Measurements from ENCODE around the gene NES.

Gene NES

GRCh38 chr1:156677616-156678596 is 699 bp upstream of the NES start:
- no peak for DNase-seq (ENCODE audit: low read depth)
- TF ChIP-seq, protein P1, sequence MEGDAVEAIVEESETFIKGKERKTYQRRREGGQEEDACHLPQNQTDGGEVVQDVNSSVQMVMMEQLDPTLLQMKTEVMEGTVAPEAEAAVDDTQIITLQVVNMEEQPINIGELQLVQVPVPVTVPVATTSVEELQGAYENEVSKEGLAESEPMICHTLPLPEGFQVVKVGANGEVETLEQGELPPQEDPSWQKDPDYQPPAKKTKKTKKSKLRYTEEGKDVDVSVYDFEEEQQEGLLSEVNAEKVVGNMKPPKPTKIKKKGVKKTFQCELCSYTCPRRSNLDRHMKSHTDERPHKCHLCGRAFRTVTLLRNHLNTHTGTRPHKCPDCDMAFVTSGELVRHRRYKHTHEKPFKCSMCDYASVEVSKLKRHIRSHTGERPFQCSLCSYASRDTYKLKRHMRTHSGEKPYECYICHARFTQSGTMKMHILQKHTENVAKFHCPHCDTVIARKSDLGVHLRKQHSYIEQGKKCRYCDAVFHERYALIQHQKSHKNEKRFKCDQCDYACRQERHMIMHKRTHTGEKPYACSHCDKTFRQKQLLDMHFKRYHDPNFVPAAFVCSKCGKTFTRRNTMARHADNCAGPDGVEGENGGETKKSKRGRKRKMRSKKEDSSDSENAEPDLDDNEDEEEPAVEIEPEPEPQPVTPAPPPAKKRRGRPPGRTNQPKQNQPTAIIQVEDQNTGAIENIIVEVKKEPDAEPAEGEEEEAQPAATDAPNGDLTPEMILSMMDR (conservative IDR thresholded peaks at IDR 0.05; ENCODE audit: low read depth, low read length): peak; percentile 89
- H3K4me3 ChIP-seq (ENCODE audit: low read length): peak overlapping the region; percentile 14

DNA sequence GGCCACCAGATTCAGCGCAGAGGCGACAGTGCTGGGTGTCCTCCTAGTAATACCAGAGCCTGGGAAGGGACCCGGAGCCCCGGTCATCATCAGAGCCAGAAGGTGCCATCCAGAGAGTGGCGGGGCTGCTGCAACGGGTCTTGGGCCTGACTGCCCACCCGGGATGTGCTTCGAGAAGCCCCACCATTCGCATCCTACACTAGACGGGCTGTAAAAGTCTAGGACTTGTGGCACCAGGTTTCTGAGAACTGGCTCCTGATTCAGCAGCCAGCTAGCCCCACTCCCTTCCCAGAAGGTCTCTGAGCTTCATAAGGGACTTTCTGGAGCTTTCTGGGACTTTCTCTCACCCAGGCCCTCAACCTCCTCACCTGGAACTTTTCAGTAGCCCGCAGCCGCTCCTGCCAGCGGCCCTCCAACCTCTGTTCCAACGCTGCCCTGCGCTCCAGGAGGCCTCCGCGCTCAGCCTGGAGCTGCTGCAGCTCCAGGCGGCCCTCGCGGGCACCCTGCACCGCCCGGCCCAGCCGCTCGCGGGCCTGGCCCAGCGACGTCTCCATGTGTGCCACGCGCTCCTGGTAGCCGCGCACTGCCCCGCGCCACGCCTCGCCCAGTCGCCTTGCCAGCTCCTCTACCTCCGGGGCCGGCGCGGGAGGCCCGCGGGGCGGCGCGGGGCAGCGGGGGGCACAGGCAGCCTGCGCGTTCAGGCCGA is 940 bp downstream of the NES start:
- TF ChIP-seq, protein P1 (conservative IDR thresholded peaks at IDR 0.05; ENCODE audit: low read depth, low read length): no peak
- H3K4me3 ChIP-seq (ENCODE audit: low read length): no peak overlapping the region
- DNase-seq (ENCODE audit: low read depth): no peak

- DNase-seq (ENCODE audit: low read depth): no peak
- TF ChIP-seq, protein P1 (conservative IDR thresholded peaks at IDR 0.05; ENCODE audit: low read depth, low read length): no peak
- H3K4me3 ChIP-seq (ENCODE audit: low read length): no peak overlapping the region
Measured at GRCh38 chr1:156675210-156676113, 1.7 kb downstream of the NES start.

- TF ChIP-seq, protein P1 (conservative IDR thresholded peaks at IDR 0.05; ENCODE audit: low read depth, low read length): no peak
- no peak for DNase-seq (ENCODE audit: low read depth)
- no peak overlapping the region for H3K4me3 ChIP-seq (ENCODE audit: low read length)
Measured at GRCh38 chr1:156673387-156674121, 3.7 kb downstream of the NES start.

DNA sequence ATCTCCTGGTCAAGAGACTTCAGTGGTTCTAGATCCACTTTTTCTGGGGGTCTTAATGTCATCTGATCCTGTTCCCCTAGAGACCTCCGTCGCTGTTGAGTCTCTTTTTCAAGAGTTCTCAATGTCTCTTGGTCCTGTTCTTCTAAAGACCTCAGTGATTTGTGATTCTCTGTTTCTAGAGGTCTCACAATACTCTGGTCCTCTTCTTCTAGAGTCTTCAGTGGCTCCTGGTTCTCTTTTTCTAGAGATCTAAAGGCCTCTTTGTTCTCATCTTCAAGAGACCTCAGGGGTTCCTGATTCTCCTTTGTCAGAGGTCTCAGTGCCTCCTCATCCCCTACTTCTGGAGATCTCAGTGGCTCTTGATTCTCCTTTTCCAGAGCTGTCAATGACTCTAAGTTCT is 5.4 kb downstream of the NES start:
- H3K4me3 ChIP-seq (ENCODE audit: low read length): no peak overlapping the region
- DNase-seq (ENCODE audit: low read depth): no peak
- TF ChIP-seq, protein P1 (conservative IDR thresholded peaks at IDR 0.05; ENCODE audit: low read depth, low read length): no peak

DNA sequence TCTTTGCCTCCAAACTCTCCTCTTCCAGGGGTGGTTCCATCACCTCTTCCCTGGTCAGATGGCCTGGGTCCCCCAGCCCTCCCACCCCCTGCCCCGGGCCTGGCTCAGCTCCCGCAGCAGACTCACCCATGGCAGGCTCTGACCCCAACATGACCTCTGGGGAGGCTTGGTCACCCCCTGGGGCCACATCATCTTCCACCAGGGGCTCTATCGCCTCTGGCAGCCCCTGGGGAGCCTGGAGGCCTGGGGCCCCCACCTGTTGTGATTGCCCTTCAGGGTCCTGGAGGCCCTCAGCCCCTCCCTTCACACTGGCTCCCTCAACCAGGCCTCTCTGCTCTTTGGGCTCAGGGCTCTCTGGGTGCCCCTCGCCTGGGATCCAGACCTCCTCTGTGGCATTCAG is 6.4 kb downstream of the NES start:
- no peak overlapping the region for H3K4me3 ChIP-seq (ENCODE audit: low read length)
- no peak for DNase-seq (ENCODE audit: low read depth)
- TF ChIP-seq, protein P1 (conservative IDR thresholded peaks at IDR 0.05; ENCODE audit: low read depth, low read length): no peak
